Esophagus squamous epithelium (tissue), 5 donors: ENCODE results near the gene PARD6B. TPM values are rescaled to one million over a fixed set of nuclear protein-coding genes. Genes with fewer than 3 reads are reported as not detected.
"Not testable (repeated sequence)": the region's sequence is repeated elsewhere in the genome, so short reads cannot be mapped to it uniquely, and the experiment has no call there.

ENCODE experiments used
- DNase-seq: peaks from one replicate; lab custom pipeline; 2025; lab: John Stamatoyannopoulos, UW
- H3K27ac ChIP-seq, 4 donors: fragments of 200-600 bp; sonication (generic); one replicate each; pipeline ENCODE4 v1.5.1; 2016 to 2019; ENCODE audit warnings: mild to moderate bottlenecking in 1 of 4
- H3K27me3 ChIP-seq, 4 donors: fragments of 200-600 bp; sonication (generic); 1 replicate in 3 of 4; 2 replicates in 1 of 4; pipeline versions ENCODE4 v1.5.1 to v1.6.0; 2017 to 2021; ENCODE audit warnings: antibody characterized with exemption in 1 of 4
- H3K36me3 ChIP-seq, 3 donors: fragments of 200-600 bp; sonication (generic); one replicate each; pipeline ENCODE4 v1.5.1; 2016 to 2019
- H3K4me1 ChIP-seq, 3 donors: fragments of 200-600 bp; sonication (generic); one replicate each; pipeline ENCODE4 v1.5.1; 2017 to 2019
- H3K4me3 ChIP-seq, 4 donors: fragments of 200-600 bp; sonication (generic); 1 replicate in 3 of 4; 2 replicates in 1 of 4; pipeline ENCODE4 v1.5.1; 2016 to 2019; ENCODE audit warnings: mild to moderate bottlenecking in 2 of 4, moderate library complexity in 1 of 4
- H3K9me3 ChIP-seq, 3 donors: fragments of 200-600 bp; sonication (generic); one replicate each; pipeline ENCODE4 v1.5.1; 2016 to 2019
- POLR2A ChIP-seq, 4 donors: fragments of 450-650 bp; IDR thresholded peaks; one replicate each; pipeline ENCODE4 v1.6.1; 2017; ENCODE audit warnings: antibody characterized with exemption in 4 of 4, mild to moderate bottlenecking in 4 of 4, moderate library complexity in 3 of 4
- WGBS, 2 donors: methylation state at CpG; one replicate each; pipeline ENCODE4 v1.1.5; 2018; 5-methylcytosine and 5-hydroxymethylcytosine counted together
- intact Hi-C: fragments of 100-400 bp; cut with DNase I; formaldehyde crosslinking; loops from one replicate; pipeline ENCODE4 v1.15.0; 2022
- total RNA-seq, 4 donors: library from RNA; depleted of rRNA; stranded (reverse); fragments of >200 nt; gene quantifications; one replicate each; pipeline ENCODE4 v1.1.0, GENCODE V29; 2016
- TF ChIP-seq, protein P1 (sequence below), 6 experiments: fragments of 450-650 bp in 4 of 6; fragments of 200-600 bp in 2 of 6; sonication (generic) in 2 of 6; IDR thresholded peaks; one replicate each; pipeline ENCODE4 v1.5.1; 2016 to 2019; ENCODE audit warnings: antibody characterized with exemption in 6 of 6, mild to moderate bottlenecking in 4 of 6, moderate library complexity in 4 of 6
- donor health status: DM: yes; HTN: yes; CAD: no.

PARD6B gene
- total RNA-seq, 4 donors from 2014 or later: 4.7 to 6.5 (median 5.3) TPM

- no peaks in the 10 kb centered on the region for H3K27me3 ChIP-seq
- H3K4me3 ChIP-seq: no peak overlapping the region
- peaks cover 14 to 36% (median 21%) of the 10 kb centered on the region in 3 donors for H3K4me1 ChIP-seq
- intact Hi-C loops: no loop called here
- no peaks in the 10 kb centered on the region for H3K9me3 ChIP-seq
- no peak for DNase-seq
- no peaks in the 10 kb centered on the region for H3K36me3 ChIP-seq
- H3K27ac ChIP-seq: peak overlapping the region; percentile 76 to 87 (median 82)
- WGBS, 2 donors: 18 to 30% methylated on average over 10 to 12 of the region's 12 CpGs
- TF ChIP-seq, protein P1, sequence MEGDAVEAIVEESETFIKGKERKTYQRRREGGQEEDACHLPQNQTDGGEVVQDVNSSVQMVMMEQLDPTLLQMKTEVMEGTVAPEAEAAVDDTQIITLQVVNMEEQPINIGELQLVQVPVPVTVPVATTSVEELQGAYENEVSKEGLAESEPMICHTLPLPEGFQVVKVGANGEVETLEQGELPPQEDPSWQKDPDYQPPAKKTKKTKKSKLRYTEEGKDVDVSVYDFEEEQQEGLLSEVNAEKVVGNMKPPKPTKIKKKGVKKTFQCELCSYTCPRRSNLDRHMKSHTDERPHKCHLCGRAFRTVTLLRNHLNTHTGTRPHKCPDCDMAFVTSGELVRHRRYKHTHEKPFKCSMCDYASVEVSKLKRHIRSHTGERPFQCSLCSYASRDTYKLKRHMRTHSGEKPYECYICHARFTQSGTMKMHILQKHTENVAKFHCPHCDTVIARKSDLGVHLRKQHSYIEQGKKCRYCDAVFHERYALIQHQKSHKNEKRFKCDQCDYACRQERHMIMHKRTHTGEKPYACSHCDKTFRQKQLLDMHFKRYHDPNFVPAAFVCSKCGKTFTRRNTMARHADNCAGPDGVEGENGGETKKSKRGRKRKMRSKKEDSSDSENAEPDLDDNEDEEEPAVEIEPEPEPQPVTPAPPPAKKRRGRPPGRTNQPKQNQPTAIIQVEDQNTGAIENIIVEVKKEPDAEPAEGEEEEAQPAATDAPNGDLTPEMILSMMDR (IDR thresholded peaks at IDR 0.05): no peak
- TF ChIP-seq POLR2A (IDR thresholded peaks at IDR 0.05): no peak
Observed at GRCh38 chr20:50762435-50763220, 31.2 kb downstream of the PARD6B start.

GRCh38 chr20:50763550-50764458 is 32.4 kb downstream of the PARD6B start:
- WGBS, 2 donors: 71 to 83% methylated on average over 19 to 20 of the region's 20 CpGs
- H3K36me3 ChIP-seq, H3K4me3 ChIP-seq, DNase-seq, H3K9me3 ChIP-seq, intact Hi-C loops, H3K27me3 ChIP-seq: not testable (repeated sequence)
- H3K4me1 ChIP-seq: peaks cover 14 to 36% (median 21%) of the 10 kb centered on the region in 3 donors
- peak overlapping the region in 3 of 4 donors; percentile 79 to 87 (median 84) for H3K27ac ChIP-seq

- H3K27ac ChIP-seq, DNase-seq, H3K9me3 ChIP-seq, intact Hi-C loops, H3K27me3 ChIP-seq, H3K4me3 ChIP-seq, H3K36me3 ChIP-seq: not testable (repeated sequence)
- H3K4me1 ChIP-seq: peaks cover 14 to 36% (median 21%) of the 10 kb centered on the region in 3 donors
- 49 to 73% methylated on average over 8 of the region's 10 CpGs for WGBS, 2 donors
Observed at GRCh38 chr20:50765251-50765650, 33.9 kb downstream of the PARD6B start.

- Histone ChIP-seq H3K27me3 (no peaks in the 10 kb centered on the region), H3K36me3 (no peaks in the 10 kb centered on the region), H3K4me3 (no peak overlapping the region), H3K4me1 (peaks cover 14 to 33% (median 21%) of the 10 kb centered on the region in 3 donors), H3K9me3 (no peaks in the 10 kb centered on the region), H3K27ac (no peak overlapping the region)
- no peak for DNase-seq
- intact Hi-C loops: no loop called here
- no peak for TF ChIP-seq POLR2A (IDR thresholded peaks at IDR 0.05)
- TF ChIP-seq, protein P1 (IDR thresholded peaks at IDR 0.05): no peak
- 75 to 76% methylated on average over 3 of the region's 3 CpGs for WGBS, 2 donors
Observed at GRCh38 chr20:50765674-50766073, 34.3 kb downstream of the PARD6B start.

DNA sequence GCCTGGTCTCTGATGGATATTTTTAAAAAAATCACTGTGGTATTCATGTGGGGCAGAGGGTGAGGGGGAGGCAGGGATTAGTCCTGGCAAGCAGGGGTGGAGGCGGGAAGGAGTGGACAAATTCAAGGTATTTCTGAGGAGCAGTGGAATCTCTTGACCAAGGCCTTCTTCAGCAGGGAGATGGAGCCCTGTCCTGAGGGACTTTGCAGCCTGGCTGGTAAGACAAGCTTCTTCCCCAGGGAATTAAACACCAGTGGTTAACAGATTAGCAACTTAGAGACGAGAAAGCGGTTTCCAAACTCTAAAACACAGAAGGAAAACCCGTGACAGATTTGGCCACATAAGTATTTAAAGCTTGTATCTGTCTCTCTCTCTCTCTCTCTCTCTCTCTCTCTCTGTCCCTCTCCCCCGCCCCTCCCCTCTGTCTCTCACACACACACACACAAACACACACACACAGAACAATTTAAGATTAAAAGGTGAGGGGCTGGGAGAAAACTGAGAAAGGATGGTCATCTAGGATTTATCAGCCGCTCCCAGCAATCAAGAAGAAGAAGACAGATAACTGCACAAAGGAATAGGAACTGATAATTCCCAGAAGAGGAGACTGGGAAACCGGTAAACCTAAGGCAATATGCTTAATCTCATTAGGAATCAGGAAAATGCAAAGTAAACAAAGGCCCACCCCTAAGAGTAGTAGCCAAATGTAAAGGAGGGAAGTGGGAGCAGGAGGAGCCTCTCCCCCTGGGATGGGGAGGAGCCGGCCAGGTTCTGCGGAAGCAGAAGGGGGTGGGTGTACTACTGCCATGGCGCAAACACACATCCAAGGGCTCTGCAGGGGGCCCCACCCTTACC is 35.8 kb downstream of the PARD6B start:
- H3K27me3 ChIP-seq, H3K27ac ChIP-seq, H3K36me3 ChIP-seq, DNase-seq, intact Hi-C loops, H3K9me3 ChIP-seq, H3K4me3 ChIP-seq: not testable (repeated sequence)
- WGBS, 2 donors: 55 to 74% methylated on average over 10 of the region's 10 CpGs
- peaks cover 11 to 18% (median 18%) of the 10 kb centered on the region in 3 donors for H3K4me1 ChIP-seq

GRCh38 chr20:50768991-50769390 is 37.6 kb downstream of the PARD6B start:
- H3K27ac ChIP-seq, intact Hi-C loops, H3K36me3 ChIP-seq, DNase-seq, H3K4me1 ChIP-seq, H3K9me3 ChIP-seq, H3K27me3 ChIP-seq, H3K4me3 ChIP-seq: not testable (repeated sequence)
- WGBS, 2 donors: 40% methylated on average over 1 of the region's 7 CpGs; no CpG with 5 or more reads in 1 of the 2 donors

DNA sequence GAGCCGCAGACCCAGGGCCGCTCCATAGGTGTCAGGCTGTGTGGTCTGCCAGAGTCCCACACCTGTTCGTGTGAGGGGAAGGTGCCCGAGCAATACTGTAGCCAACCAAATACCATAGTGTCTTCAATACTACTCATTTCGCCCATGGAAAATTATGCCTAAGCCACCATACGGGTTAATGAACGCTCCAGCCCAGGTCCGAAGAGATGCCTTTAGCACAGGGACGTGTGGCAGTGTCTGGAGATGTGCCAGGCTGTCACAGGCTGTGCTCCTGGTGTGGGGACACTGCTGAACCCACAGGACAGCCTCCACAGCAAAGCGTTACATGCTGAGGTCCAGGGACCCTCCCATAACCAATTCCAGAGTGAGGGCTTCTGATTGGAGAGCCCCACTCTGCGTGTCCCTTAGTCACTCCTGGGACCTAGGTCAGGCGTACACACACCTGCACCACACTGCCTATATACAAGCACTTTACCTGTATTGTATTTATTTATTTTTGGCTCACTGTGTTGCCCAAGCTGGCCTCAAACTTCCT is 38.2 kb downstream of the PARD6B start:
- DNase-seq, intact Hi-C loops, H3K27ac ChIP-seq, H3K4me1 ChIP-seq, H3K4me3 ChIP-seq, H3K27me3 ChIP-seq, H3K9me3 ChIP-seq, H3K36me3 ChIP-seq: not testable (repeated sequence)
- 79 to 83% methylated on average over 6 to 8 of the region's 12 CpGs for whole genome bisulfite sequencing, 2 donors

- H3K27ac ChIP-seq, H3K36me3 ChIP-seq, intact Hi-C loops, DNase-seq, H3K9me3 ChIP-seq, H3K4me1 ChIP-seq, H3K27me3 ChIP-seq, H3K4me3 ChIP-seq: not testable (repeated sequence)
- WGBS, 2 donors: 56 to 80% methylated on average over 1 to 2 of the region's 8 CpGs
Observed at GRCh38 chr20:50771419-50772080, 40.2 kb downstream of the PARD6B start.
